ENCODE data around the gene SIK3.
"Not testable (repeated sequence)": the region's sequence is repeated elsewhere in the genome, so short reads cannot be mapped to it uniquely, and the experiment has no call there.

The SIK3 gene

DNA sequence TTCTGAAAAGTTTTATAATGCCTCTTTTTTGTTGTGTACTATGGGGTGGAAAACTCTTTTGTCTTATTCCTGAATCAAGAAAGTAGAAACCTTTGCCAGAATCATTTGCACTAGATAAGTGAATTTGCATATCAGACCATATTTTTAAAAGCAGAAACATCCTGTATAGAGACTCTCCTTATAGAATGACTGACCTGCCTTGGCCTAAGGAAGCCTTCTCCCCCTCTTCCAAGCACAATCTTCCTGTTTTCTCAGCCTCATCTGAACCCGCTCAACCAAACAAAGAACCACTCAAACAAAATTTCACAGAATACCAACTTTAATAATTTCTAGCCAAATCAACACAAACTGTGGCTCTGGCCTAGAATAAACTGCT, 60.3 kb downstream of the SIK3 start:
- no peak for DNase-seq
- Histone ChIP-seq H3K27me3 (no peaks in the 10 kb centered on the region), H3K4me3 (ENCODE audit: low read depth, low read length) (no peak overlapping the region), H3K4me1 (peaks cover 3% of the 10 kb centered on the region), H3K9me3 (no peaks in the 10 kb centered on the region), H3K36me3 (no peaks in the 10 kb centered on the region)
- TF ChIP-seq, protein P1, sequence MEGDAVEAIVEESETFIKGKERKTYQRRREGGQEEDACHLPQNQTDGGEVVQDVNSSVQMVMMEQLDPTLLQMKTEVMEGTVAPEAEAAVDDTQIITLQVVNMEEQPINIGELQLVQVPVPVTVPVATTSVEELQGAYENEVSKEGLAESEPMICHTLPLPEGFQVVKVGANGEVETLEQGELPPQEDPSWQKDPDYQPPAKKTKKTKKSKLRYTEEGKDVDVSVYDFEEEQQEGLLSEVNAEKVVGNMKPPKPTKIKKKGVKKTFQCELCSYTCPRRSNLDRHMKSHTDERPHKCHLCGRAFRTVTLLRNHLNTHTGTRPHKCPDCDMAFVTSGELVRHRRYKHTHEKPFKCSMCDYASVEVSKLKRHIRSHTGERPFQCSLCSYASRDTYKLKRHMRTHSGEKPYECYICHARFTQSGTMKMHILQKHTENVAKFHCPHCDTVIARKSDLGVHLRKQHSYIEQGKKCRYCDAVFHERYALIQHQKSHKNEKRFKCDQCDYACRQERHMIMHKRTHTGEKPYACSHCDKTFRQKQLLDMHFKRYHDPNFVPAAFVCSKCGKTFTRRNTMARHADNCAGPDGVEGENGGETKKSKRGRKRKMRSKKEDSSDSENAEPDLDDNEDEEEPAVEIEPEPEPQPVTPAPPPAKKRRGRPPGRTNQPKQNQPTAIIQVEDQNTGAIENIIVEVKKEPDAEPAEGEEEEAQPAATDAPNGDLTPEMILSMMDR (IDR thresholded peaks at IDR 0.05; ENCODE audit: low read depth, low read length), result no peak

DNA sequence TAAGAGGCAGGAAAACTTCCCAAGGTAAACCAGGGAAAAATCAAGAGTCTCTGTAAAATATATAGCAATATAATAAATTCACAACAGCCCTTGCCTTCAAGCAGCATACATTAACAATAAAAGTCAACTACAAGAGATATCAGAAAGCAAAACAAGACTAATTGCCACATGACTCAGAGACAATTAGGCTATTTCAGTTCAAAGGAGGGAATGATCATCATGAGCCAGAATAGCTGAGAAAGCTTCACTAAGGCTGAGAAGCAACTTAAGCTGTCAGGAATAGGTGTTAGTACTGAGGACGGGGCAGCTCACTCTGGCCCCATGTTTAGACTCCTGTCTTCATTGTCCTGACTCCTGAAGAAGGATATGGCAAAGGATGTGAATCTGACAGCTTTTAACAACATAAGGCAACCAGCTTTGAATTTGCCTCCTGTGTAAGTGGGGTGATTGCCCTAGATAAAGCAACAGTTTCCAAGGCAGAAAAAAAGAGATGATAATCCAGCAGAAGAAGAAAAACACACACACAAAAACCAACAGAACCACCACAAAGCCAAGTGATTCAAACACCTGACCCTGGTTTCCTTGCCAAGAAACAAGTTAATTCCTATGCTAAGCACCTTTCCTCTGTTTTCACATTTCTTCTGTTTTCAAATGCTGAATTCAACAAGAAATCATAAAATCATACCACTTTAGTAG, 60.8 kb downstream of the SIK3 start:
- Histone ChIP-seq H3K9me3 (no peaks in the 10 kb centered on the region), H3K36me3 (no peaks in the 10 kb centered on the region), H3K4me1 (no peaks in the 10 kb centered on the region; the same call in none of the 2 replicates), H3K27me3 (no peaks in the 10 kb centered on the region), H3K4me3 (ENCODE audit: low read depth, low read length) (no peak overlapping the region)
- DNase-seq, result no peak
- TF ChIP-seq, protein P1 (IDR thresholded peaks at IDR 0.05; ENCODE audit: low read depth, low read length), result no peak

DNA sequence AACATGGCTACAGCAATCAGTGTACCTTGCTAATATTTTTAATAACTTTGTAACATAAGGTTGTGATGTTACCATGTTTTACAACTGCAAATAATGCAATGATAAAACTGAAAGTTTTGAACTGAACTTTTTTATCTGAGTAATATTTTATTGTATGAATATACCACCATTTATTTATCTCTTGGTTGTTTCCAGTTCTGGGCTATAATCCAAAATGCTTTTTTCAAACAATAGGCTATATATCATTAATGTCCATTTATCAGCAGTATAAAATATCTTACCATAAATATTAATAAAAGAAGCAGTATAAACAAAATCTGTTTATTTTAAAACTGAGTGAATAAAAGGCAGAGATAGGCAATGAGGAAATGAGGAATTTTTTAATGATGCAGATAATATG, 63.3 kb downstream of the SIK3 start:
- H3K9me3 ChIP-seq, result no peaks in the 10 kb centered on the region
- no peaks in the 10 kb centered on the region; the same call in 1 of the 2 replicates for H3K4me1 ChIP-seq
- TF ChIP-seq, protein P1 (IDR thresholded peaks at IDR 0.05; ENCODE audit: low read depth, low read length), result no peak
- no peaks in the 10 kb centered on the region for H3K36me3 ChIP-seq
- no peaks in the 10 kb centered on the region for H3K27me3 ChIP-seq
- H3K4me3 ChIP-seq (ENCODE audit: low read depth, low read length), result no peak overlapping the region
- no peak for DNase-seq

DNA sequence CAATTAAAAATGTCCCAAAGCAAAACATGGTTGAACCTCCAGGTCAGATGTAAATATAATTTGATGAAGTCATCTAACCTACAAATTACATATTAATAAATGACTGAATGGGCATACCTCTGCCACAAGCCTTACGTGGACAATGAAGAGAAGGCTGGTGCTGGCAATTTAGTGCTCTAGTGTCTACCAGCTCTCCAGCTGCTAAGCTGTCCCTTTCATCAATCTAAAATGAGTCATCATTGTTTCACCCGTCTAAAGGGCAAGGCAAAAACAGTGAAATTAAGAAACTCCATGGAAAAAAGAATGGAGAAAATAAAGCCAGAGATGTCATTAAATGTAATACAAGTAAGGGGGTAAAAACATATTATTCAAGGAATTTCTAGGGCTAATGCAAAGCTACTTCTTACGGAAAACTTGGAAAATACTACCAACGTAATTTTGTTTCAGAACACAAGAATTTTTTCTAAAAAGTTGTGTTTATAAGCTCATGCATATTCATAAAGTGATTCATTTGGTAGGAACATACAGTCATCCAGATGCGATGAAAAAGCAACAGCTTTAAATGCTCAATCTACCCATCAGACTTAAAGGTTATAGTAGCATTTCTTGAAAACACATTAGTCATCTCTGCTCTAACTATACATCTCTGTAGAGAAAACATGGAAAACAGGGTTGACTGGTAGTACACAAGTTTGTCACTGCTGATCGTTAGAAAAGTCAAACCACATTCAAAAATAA, 71.5 kb downstream of the SIK3 start:
- Histone ChIP-seq H3K4me3 (ENCODE audit: low read depth, low read length) (no peak overlapping the region), H3K4me1 (peaks cover 3% of the 10 kb centered on the region)
- TF ChIP-seq, protein P1 (IDR thresholded peaks at IDR 0.05; ENCODE audit: low read depth, low read length), result no peak

DNA sequence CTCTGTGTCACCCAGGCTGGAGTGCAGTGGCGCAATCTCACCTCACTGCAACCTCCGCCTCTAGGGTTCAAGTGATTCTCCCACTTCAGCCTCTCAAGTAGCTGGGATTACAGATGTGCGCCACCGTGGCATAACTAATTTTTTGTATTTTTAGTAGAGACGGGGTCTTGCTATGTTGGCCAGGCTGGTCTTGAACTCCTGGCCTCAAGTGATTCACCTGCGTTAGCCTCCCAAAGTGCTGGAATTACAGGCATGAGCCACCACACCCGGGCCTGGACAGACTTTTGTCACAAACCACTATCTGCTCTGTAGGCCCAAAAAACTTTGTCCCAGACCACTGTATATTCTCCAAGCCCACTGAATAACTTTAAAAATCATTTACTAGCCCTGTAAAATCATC, 74.5 kb downstream of the SIK3 start:
- H3K4me1 ChIP-seq; H3K9me3 ChIP-seq; H3K36me3 ChIP-seq; H3K27me3 ChIP-seq; H3K4me3 ChIP-seq (ENCODE audit: low read depth, low read length); DNase-seq: not testable (repeated sequence)

More for the DNA sequence above, 71.5 kb downstream of the SIK3 start:
- Histone ChIP-seq H3K27me3 (no peaks in the 10 kb centered on the region), H3K9me3 (no peaks in the 10 kb centered on the region), H3K36me3 (no peaks in the 10 kb centered on the region)
- no peak for DNase-seq

DNA sequence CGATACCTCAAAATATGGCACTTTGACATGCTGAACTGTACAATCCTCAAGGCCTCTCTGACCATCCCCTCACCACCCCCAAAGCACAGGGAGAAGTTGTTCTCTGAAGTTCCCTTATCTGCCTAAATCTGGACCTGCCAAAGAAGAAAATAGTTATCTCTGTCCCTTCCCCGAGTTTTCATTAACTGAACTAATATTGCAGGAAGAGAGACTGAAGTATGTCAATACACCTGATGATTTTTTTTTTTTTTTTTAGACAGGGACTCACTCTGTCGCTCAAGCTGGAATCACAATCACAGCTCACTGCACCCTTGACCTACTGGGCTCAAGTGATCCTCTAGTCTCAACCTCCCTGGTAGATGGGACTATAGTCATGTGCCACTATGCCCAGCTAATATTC, 75.0 kb downstream of the SIK3 start:
- DNase-seq, result no peak
- H3K27me3 ChIP-seq, result no peaks in the 10 kb centered on the region
- TF ChIP-seq, protein P1 (IDR thresholded peaks at IDR 0.05; ENCODE audit: low read depth, low read length), result no peak
- no peaks in the 10 kb centered on the region for H3K36me3 ChIP-seq
- peaks cover 3% of the 10 kb centered on the region for H3K4me1 ChIP-seq
- H3K9me3 ChIP-seq, result no peaks in the 10 kb centered on the region
- no peak overlapping the region for H3K4me3 ChIP-seq (ENCODE audit: low read depth, low read length)
